ENCODE measurements around the gene DGKQ.
"Not testable (repeated sequence)": the region's sequence is repeated elsewhere in the genome, so short reads cannot be mapped to it uniquely, and the experiment has no call there.

The DGKQ gene

DNA sequence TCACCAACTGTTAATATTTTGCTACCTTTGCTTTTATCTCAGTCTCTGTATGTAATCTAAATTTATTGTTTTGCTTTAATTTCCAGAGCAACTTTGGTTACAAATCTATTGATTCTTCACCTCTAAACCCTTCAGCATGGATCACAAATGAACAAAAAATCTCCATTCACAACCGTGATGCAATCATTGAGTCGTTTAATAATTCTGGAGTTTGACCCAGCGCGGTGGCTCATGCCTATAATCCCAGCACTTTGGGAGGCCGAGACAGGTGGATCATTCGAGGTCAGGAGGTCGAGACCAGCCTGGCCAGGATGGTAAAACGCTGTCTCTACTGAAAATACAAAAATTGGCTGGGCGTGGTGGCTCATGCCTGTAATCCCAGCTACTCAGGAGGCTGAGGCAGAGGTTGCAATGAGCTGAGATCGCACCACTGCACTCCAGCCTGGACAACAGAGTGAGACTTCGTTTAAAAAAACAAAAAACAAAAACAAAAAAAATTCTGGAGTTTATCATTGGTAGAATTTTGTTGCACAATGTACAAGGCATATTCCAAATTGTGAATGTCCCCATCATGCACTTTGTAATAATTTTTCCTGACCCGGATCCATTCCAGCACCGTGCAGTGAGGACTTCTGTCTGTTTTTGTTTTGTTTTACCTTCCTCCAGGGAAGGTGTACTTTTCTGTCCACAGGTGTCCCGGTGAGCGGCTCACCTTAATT is 11.1 kb upstream of the DGKQ start:
- intact Hi-C loops (cut with DNase I), result loop anchor here (10.0 kb wide), 1 partner anchor 240 kb away; no protein-coding TSS in a partner anchor
- no peak for DNase-seq

DNA sequence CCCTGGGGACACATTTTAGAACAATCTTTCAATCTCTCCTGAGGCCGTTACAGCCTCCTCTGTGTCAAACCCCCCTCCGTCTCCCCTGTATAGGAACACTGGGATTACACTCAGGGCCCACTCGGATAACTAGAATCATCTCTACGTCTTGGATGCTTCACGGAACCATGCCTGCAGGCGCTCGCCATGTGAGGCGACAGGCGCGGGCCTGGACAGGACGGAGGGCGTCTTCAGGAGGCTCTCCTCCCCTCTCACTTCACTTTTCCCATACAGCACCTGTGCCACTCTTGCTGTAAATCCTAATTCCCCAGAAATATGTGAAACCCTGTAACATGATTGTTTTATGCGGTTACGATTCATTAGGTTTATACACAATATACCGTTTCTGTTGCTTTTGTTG is 9.4 kb upstream of the DGKQ start:
- intact Hi-C loops (cut with DNase I), result loop anchor here (10.0 kb wide), 1 partner anchor 238 kb away; no protein-coding TSS in a partner anchor
- no peak for DNase-seq

DNA sequence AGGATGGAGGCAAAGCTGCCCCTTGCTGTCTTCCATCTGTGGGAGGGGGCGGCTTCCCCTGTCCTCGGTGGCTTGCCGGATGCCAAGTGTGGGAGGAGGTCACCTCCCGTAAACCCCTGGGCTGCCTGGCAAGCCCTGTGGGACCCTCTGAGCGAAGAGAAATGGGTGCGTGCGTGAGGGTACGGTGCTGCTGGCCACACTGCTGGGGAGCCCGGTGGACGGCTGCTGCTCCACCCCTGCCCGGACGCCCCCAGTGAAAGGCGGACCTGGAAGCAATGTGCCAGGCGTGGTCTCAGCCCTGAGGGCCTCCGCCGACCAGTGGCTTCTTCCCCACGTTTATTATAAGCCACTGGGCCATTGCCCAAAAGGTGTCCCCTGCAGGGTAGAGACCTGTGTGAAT is 8.9 kb upstream of the DGKQ start:
- no peak for DNase-seq
- intact Hi-C loops (cut with DNase I), result loop anchor here (10.0 kb wide), 1 partner anchor 237 kb away; no protein-coding TSS in a partner anchor

DNA sequence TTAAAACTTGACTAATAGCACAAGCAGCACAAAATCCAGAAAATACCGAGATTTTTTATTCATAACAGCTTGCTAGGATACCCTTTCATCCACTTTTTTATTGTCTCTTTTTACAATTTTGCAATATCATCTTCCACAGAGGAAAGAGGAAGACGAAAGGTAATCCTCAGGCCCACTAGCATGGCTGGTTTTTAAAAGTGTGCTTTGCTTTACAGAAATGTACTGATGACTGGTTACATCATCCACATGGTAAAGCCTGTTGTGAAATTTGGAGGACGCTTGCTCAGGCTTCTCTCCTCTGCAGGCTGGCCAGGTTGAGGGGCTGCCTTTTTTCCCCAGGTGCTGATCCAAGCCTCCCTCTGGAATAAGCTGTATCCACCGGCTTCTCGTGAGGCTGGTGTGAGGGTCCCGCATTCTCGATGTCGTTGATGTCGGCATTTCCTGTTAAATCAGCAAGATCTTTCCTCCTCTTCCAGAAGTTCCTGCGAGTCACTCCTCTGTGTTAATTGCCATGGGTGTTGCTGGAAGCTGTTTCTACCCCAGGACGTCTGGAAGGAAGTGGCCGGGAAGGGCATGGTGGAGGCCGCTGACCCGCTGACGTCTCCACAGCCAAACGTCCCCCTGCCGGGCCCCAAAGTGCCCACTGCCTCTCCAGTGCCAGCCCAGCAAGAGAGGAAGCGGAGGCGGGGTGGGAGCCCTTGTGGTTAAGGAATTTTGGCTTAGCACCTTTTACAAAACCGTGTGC is 5.8 kb upstream of the DGKQ start:
- intact Hi-C loops (cut with DNase I), result no loop called here
- DNase-seq, result no peak

DNA sequence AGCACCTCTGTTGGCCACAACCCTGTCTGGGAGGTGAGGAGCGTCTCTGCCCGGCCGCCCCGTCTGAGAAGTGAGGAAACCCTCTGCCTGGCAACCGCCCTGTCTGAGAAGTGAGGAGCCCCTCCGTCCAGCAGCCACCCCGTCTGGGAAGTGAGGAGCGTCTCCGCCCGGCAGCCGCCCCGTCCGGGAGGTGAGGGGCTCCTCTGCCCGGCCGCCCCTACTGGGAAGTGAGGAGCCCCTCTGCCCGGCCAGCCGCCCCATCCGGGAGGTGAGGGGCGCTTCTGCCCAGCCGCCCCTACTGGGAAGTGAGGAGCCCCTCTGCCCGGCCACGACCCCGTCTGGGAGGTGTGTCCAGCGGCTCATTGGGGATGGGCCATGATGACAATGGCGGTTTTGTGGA is 2.6 kb upstream of the DGKQ start:
- DNase-seq; intact Hi-C loops (cut with DNase I): not testable (repeated sequence)

DNA sequence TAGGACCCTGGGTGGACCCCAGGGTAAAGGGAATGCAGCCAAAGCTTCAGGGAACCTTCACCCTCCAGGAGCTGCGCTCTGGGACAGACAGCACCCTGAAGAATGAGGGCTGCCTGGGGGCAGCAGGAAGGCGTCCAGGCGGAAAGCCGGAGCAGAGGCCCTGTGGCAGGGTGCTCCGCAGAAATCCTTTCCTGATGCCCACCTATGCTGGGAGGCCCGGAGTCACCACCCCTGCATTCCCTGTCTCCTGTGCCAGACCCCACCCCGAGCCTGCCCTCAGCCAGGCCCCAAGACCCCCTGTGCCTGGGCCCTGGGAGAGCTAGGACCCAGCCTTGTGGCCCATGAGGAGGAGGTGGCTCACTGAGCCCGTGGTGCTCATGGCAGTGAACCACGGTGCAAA is 1.3 kb upstream of the DGKQ start:
- intact Hi-C loops (cut with DNase I), result no loop called here
- DNase-seq, result no peak

DNA sequence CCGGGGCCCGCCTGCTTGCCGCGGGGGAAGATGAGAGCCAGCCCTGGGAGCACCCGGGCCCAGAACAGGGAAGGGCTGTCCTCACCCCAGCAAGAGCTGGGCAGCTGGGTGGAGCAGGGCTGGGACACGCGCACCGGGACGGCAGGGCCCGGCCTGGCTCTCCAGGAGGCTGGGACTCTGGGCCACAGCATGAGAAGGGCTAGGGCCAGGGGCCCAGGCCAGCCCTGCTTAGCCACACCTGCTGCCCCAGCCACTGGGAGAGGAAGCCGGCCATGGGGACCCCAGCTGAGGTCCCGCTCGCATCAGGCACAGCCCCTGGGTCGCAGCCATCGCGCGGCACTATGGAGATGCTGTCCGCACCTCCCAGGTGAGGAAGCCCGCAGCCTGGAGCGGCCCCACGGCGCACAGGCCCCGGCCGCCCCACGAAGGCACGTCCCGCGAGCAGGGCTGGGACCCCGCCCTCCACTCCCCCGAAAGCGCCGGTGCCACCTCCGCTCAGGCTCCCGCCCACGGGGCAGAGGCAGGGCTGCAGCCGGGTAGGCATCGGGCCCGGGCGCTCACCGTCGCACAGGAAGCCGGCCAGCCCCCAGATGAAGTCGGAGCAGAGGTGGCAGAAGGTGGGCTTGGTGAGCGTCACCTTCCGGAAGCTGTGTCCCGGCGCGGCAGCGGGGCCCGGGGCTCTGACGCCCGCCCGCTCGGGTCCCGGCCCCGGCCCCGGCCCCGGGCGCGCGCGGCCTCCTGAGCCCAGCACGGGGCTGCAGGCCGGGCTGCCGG is 531 bp downstream of the DGKQ start:
- no peak for DNase-seq
- intact Hi-C loops (cut with DNase I), result no loop called here

DNA sequence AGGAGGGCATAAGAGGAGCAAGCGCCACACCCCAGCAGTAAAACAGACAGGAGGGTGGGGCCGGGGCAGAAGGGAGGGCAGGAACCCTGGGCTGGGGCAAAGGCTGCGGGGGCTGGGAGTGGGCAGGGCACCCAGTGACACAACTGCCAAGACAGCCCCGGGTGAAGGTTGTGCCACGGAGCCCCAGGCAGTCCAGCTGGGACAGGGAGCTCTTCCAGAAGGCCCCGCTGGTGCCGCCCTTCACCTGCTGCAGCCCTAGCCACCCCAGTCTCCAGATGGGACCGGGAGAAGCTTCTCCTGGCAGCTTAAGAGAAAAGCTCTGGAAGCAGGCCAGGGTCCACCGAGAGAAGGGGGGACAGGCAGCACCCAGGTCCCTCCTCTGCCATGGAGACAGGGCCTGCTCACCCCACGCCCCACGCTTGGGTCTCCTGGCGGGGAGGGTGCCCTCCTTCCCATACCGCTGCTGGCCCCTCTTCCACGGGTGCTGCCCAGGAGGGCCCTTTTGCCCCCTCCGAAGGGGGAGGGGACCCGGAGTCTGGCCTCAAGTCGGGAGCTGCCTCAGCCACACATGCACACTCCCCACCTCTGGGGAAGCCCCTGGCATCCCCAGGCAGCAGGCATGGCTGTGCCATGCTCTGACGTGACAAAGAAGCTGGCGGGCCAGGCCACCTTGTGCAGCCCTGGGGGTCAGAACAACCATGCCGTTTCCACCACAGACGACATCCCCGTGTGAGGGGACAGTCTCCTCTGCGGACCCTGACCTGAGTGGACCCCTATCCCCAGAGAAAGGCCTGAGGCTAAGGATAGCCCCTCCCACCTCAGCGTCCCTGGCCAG is 1.5 kb downstream of the DGKQ start:
- DNase-seq, result no peak
- intact Hi-C loops (cut with DNase I), result no loop called here

DNA sequence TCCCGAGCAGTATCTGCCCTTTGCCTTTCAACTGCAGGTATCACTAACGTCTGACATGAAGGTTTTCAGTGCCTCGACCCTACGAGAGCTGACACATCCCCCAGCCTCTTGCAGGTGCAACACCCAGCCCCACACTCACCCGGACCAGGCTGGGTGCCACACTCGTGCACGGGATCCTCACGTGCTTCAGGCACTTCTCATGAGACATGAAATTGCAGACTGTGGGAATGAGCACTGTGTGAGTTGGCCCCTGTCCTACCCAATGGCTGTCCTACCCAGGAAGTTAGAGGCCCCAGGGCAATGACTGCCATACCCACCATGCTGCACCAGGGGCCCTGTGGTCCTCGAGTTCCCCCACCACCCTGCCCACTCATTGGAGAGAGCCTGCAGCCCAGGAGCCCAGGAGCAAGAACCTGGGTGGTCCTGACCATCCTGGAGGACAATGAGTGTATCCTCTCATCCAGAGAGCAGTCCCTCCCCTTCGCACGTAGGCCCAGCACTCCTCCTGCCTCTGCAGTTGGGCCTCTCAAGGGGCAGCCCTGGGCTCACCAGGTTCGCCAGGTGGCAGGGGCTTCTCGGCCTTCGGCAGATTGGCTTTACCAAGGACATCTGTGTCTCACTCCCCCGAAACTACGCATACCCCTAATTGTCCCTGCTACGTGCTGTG is 2.4 kb downstream of the DGKQ start:
- no peak for DNase-seq
- intact Hi-C loops (cut with DNase I), result no loop called here

DNA sequence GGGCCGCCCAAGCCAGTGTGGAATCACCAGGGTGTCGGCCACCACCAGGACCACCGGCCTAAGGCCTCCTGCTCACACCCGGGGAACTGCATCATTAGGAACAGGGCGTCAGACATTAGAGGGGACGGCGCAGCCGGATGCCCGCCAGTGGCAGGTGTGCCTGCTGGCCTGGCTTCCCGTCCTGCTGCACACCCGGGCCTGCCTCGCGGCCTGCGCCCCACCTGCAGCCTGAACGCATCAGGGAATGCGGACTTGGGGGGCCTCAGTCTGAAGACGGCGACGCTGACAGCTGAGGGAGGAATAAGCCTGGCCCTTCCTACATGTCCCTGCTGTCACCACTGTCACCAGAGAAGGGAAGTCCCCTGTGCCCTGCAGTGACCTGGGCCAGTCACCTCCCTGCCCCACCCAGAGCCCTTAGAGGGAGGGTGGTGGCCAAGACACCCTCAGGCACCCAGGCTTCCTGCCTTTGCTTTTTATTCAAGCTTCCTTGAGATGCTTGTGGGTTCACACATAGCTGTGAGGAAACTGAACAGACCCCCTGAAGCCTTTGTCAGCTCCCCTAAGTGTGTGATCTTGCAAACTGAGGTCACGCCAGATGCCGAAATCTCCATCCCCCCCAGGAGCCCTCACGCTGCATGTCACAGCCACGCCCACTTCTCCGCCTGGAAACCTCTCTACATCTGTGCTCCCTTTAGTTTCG is 3.2 kb downstream of the DGKQ start:
- intact Hi-C loops (cut with DNase I), result no loop called here
- DNase-seq, result no peak

DNA sequence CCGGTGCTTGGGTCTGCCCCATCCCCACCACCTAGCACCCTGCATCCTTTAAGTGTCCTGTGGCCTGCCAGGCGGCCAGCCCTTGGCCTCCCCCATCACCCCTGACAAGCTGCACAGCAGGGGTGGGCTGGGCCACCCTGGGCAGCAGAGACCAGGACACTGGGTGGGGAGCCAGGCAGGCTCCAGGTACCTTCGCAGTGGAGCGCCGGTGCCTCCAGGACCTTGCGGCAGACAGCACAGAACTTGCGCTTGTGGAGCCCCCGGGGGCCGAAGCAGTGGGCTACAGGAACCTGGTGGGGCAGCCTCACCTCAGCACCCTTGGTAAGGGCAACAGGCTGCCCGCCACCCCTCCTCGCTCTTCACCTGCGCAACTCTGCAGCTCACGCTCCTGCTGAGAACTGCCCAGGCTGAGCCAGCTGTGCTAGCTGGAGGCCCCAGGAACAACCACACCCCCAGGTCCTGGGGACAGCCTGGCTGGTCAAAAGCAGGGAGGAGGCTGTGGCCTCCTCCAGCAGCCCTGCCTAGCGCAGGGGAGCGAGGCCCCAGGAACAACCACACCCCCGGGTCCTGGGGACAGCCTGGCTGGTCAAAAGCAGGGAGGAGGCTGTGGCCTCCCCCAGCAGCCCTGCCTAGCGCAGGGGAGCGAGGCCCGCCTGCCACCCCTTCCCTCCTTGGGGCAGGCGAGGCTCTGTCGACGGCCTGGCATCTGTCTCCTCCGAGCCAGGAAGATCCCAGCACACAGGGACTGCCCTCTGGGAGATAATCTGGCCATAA is 4.6 kb downstream of the DGKQ start:
- intact Hi-C loops (cut with DNase I), result no loop called here
- DNase-seq, result no peak

DNA sequence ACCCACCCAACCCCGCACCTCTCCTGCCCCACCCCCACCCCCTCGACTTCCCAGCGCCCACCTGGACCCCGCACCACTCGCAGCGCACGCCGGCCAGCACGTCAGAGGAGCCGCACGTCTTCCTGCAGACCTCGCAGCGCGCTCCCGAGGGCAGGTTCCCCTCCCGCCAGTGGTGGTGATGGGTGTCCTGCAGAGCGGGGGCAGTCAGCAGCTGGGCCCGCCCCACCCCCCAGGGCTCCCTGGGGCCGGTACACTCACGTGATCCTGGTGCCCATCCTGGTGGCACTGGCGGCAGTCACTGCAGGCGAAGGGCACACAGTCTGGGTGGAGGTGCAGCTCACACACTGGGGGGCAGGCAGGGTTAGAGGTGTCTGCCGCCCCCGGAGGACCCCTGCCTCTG is 5.1 kb downstream of the DGKQ start:
- intact Hi-C loops (cut with DNase I), result no loop called here

DNA sequence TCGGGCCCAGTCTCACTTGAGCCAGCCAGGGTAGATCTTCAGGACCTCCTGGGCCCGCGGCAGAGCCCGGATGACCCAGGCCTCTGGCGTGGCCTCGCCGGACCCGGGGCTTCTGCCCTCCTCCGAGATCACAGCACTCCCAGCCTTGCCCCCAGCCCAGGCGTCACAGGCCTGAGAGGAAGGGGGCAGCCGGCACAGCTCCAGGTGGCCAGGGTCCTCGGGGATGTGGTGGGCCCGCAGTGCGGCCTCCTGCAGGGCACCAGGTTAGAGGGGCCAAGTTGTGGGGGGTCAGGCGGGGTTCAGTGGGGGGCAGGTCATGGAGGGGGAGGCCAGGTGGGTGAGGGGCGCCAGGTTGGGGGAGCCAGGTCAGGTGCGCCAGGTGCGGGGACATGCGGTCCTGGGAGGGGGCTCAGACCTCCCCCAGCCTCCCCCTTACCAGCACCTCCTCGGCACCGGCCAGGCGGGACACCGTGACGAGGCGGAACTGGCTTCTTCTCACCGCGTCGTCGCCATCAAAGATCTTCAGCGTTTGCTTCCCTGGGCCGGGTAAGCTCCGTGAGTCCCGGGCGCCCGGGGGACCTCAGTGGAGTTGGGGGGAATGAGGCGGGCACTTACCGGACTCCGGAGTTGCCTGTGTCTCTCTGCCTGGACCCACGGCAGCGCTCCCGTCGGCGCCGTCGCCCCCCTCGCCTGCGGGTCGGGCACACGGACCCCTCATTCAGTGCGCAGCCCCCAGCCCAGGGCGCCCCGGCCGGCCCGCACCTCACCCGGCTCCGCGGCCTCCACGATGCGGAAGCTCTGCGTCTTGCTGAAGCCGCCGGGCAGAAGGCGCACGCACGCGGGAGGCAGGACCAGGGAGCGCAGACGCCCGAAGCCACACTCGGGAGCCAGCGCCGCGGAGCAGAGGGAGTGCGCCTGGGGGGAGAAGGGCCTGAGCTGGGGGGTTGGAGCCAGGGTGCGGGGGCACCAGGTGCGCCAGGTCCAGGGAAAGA is 6.0 kb downstream of the DGKQ start:
- intact Hi-C loops (cut with DNase I), result no loop called here

More for the DNA sequence above, 5.1 kb downstream of the DGKQ start:
- DNase-seq, result no peak

DNA sequence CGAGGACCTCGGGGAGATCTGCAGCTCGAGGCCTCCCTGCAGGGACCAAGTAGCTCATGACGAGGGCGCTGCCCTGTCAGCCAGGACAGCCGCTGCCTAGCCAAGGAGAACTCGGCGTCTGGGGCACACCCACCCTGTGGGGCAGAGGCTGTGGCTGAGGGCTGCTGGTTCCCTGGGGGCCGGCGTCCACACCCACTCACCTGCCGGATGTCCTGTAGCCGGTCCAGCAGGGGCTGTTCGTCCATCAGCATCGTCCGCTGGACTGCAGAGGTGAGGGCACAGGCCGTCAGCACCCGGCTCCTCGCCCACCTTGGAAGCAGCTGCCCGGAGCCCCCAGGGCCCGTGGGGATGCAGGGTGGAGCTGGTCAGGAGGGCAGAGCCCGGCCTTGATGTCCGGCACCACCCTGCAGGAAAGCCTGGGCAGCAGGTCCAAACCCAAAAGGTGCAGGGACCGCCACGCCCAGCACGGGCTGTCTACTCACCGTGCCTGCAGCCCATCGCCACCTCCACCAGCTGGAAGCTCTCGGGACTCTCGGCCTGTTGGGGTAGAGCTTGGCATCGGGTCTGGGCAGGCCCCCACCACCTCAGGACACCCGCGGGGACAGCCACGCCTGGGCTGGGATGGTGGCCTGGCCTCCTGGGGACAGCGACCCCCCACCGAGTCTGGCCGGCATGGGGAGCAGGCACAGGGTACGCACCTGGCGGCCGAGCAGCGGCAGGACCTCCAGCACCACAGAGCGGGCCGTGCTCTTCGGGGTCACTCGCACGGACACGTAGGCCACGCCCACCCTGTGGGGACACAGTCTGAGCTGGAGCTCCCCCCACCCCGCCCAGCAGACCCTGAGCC is 6.9 kb downstream of the DGKQ start:
- intact Hi-C loops (cut with DNase I), result no loop called here
- DNase-seq, result no peak

More for the DNA sequence above, 6.0 kb downstream of the DGKQ start:
- DNase-seq, result peak in 2 of 10 donors; percentile 62 to 85

DNA sequence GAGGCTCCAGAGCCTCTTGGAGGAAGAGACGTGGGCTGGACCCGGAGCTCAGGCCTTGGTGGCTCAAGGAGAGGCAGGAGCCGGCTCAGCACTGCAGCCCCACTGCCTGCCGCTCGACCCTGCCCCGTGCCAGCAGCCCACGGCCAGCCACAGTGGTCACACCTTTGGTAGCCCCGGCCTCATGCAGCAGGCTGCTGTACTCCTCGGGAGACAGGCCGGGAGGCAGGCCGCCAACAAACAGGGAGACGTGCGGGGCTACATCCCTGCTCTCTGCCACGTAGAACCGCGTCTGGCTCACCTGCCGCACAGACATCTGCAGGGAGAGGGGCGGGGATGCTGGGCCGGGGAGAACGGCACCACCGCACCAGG is 7.6 kb downstream of the DGKQ start:
- intact Hi-C loops (cut with DNase I), result no loop called here
- no peak for DNase-seq

DNA sequence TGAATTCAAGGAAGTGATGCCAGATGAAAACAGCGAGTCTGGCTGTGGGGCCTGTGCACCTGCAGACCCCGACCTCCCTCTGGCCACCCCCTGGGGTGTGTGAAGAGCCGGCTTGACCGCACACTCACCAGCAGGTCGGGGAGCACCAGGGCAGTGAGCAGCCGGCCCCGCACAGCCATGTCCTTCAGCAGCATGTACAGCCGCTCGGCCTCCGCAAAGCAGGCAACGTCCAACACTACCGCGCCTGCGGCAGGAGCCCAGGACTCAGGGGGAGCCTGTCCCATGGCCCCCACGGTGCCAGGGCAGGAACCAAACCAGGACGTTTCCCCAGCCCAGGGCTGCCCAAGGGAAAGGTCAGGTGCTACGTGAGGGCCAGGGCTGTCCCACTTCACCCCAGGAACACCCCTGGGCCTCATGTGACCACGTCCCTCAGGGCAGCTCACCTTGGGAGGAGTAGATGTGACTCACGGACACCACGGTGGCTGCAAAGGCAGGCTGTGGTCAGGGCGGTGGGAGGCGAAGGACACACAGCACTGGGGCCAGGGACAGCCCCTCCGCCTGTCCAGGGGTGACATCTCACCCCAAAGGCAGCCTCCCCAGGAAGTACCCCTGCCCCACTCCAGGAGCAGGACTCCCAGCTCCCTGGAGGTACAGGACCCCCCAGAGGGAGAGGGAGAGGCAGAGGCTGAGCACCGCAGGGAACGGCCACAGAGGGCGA is 8.2 kb downstream of the DGKQ start:
- intact Hi-C loops (cut with DNase I), result no loop called here
- peak in 1 of 10 donors; percentile 61 for DNase-seq
